Activated CD8-positive, alpha-beta memory T cell treated with anti-CD3 and anti-CD28 coated beads for 24 hours (primary cell): ENCODE results near the gene SGCA.

ENCODE experiments used
- DNase-seq: peaks from one replicate; pipeline ENCODE4 v3.0.0-alpha.2; 2020

Gene SGCA

DNA sequence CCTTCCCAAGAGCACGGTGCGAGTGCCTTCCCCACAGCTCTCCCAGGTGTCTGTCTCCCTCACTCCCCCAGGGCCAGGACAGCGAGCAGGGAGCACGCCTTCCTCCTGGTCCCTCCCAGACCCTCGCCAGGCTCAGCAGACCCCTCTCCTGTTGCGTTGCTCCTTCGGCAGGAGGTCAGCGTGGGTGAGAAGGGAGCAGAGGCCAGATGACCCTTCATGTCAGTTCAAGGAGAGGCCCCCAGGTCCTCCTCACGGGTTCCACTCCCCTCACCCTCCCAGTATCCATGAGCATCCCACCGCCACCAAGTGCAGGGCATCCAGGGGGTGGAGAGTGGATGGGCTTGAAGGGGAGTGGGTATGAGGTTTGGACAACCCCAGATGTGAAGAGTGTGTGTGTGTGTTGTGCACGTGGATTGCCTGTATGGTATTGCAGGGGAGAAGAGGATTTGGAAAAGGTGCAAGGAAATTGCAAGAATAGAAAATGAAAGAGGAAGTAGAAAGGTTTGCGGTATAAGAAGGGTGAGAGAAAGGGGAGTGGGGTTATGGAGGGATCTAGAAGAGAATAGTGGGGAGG lies 17.7 kb downstream of the SGCA start:
- no peak for DNase-seq

DNA sequence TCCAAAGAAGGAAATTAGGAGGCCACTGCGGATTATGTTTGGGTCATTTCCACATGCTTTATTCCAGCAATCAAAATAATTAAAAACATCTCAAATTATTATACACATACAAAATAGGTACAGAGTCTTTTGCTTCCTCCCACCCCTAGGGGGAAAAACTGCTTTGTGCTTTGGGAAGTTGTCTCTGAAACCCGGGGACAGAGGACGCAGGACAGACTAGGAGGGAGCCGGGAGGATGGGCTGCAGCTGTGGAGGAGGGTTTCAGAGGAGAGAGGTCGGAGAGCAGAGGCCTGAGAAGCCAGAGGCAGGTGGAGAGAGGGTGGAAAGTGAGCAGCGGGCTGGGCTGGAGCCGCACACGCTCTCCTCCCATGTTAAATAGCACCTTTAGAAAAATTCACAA lies 18.3 kb downstream of the SGCA start:
- DNase-seq = no peak

DNA sequence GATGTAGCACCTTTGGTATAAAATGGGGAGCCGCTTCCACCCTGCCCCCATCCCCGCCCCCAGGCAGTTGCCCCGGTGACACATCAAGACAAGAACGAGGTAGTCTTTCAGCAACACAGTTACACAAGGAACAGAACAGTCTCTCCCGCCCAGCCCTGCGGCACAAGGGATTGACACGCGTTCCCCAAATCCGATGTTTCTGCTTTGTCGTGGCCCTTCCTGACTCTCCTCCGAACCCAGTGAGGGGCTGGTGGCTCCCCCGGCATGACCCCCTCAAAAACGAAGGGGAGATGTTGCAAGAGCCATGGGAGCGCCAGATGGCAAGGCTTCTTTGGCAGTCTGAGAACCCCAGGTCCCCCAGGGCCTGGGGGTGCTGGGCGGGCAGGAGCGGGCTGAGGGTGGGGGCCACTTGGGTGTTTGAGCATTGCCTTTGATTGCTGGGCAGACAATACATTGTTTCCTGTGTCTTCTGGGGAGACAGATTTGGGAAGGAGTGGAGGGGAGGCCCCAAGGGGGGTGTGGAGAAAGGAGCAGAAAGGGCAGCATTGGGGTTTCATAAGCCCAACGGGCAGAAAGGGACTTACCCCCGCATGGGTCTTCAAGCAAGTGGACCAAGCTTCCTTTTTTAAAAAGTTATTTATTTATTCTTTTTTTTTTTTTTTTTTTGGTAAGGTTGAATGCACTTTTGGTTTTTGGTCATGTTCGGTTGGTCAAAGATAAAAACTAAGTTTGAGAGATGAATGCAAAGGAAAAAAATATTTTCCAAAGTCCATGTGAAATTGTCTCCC lies 19.0 kb downstream of the SGCA start:
- no peak for DNase-seq

DNA sequence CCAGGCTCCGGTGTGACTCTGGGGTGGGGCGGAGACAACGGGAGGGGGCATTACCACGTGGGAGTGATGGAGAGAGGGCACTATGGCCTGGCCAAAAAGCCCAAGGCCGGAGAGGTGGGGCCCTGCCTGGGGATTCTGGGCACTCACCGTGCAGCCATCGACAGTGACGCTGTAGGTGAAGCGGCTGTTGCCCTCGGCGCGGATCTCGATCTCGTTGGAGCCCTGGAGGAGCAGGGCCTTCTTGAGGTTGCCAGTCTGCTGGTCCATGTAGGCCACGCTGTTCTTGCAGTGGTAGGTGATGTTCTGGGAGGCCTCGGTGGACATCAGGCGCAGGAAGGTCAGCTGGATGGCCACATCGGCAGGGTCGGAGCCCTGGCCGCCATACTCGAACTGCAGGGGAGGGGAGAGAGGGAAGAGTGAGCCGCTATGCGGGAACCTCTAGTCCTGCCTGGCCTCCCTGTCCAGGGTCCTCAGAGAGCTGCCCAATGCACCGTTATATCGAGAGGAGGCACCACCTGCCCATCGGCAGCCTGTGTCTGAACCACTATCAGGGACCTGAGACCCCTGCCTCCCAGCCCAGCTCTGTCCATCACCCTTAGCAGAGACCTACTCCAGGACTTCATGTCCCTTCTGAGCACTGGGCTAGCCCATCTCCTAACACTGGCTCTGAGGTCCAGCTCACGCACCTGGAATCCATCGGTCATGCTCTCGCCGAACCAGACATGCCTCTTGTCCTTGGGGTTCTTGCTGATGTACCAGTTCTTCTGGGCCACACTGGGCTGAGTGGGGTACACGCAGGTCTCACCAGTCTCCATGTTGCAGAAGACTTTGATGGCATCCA lies 20.0 kb downstream of the SGCA start:
- no peak for DNase-seq

DNA sequence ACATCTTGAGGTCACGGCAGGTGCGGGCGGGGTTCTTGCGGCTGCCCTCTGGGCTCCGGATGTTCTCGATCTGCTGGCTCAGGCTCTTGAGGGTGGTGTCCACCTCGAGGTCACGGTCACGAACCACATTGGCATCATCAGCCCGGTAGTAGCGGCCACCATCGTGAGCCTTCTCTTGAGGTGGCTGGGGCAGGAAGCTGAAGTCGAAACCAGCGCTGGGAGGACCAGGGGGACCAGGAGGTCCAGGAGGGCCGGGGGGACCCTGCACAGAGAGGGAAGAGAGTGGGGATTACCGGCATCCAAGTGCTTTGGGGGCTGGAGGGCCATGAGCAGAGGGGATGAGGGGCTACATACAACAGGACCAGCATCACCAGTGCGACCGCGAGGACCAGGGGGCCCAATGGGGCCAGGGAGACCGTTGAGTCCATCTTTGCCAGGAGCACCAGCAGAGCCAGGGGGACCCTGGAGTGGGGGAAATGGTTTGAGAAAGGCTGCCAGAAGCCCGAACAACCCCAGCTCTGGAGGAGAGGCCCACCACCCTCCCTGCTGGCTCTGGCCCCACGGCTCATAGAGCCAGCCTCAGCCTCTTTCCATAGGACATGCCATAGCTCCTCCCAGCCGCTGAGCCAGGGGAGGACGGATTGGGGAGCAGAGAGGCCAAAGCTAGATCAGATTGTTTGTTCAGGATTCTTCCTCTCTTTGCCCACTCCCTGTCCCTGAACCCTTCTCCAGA lies 21.0 kb downstream of the SGCA start:
- no peak for DNase-seq

DNA sequence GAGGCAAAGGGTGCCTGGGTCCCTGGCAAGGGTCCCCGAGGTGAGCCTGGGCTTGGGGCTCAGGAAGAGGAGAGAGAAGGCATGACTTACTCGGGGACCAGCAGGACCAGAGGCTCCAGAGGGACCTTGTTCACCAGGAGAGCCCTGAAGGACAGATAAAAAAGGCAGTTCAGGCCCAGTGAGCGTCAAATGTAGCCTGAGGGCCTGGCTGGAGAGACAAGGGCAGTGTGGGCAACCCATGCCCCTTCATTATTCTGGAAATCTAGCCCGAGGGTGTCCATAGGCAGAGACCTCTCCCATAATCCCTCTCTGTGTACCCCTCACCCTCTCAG lies 21.6 kb downstream of the SGCA start:
- no peak for DNase-seq

DNA sequence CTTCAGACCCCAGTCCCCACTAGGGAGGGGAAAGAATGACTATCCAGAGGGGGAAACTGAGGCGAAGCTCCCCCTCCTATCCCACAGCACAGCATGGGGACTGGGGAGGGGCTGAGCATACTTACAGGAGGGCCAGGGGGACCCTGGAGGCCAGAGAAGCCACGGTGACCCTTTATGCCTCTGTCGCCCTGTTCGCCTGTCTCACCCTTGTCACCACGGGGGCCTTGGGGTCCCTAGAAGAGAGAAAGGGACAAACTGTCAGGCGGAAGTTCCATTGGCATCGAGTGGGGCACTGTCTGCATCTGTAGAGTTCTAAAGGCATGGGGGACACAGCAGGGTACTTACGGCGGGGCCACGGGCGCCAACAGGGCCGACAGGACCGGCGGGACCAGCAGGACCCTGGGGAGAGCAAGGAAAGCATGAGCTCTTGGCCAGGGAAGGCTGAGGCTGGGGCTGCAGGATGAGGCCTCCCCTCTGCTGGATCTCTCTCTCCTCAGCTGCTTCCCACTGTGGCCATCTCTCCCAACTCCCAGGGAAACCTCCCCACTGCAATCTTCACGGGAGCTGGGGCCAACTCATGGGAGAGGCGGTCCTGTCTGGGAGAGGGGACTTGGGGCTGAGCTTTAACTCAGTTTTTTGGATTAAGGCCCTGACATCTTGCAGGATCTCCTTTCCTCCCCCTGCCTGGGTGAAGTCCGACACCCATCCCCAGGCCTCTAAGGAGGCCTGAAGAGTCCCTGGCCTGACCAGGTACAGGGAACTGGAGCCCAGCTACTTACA lies 22.1 kb downstream of the SGCA start:
- DNase-seq = no peak

DNA sequence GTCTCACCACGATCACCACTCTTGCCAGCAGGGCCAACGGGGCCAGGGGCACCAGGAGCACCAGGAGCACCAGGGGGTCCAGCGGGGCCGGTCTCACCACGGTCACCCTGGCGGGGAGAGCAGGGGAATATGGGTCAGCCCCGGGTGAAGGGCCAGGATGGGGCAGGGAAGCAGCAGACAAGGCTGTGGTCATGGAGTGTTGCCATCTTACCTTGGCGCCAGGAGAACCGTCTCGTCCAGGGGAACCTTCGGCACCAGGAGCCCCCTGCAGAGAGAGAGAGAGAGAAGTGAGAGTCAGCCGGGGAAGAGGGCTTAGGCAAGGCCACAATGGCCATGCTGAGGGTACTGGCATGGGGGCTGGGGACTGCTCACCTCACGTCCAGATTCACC lies 22.7 kb downstream of the SGCA start:
- DNase-seq = no peak

DNA sequence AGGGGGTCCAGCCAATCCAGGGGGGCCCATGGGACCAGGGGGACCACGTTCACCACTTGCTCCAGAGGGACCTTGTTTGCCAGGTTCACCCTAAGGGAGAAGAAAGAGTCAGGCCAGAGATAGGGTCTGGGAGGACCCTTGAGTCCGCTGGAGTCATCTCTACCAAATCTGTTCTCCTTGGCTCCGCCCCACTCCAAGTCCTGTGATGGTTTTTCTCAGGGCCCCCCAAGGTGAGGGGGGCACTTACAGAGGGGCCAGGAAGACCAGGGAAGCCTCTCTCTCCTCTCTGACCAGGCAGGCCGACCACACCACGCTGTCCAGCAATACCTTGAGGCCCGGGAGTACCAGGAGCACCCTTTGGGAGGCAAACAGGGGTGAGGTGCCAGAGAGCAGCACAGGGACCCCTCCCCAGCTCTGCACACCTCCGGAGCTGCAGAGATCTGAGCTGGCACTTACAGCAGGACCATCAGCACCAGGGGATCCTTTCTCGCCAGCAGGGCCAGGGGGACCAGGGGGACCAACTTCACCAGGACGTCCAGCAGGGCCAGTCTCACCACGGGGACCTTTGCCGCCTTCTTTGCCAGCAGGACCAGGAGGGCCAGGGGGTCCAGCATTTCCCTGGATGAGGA lies 23.2 kb downstream of the SGCA start:
- DNase-seq = no peak

DNA sequence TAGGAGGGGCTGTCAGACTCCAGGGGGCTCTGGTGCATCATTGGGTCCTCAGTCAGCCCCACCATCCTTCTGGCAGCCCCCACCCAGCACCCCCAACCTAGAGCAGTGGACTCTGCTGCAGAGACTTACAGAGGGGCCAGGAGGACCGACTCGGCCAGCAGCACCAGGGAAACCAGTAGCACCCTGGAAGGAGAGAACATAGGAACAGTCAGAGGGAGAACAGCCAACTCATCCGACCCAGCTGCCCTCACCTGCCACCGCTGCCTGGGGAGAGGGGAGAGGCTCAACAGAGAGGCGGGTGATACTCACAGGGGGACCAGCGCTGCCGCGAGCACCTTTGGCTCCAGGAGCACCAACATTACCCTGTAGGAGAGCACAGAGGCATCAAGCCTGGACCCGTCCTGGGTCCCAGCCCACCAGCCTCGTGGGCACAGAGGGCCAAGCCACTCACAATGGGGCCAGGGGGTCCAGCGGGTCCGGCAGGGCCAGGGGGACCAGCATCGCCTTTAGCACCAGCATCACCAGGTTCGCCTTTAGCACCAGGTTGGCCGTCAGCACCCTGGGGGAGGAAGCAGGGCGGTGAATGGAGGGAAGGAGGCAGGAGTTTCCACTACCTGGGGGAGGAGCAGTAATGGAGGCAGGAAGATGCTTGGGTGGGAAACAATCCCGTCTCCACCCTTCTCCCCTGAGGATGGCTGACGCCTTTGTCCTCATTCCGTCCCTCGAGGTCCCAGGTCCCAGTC lies 23.9 kb downstream of the SGCA start:
- no peak for DNase-seq

DNA sequence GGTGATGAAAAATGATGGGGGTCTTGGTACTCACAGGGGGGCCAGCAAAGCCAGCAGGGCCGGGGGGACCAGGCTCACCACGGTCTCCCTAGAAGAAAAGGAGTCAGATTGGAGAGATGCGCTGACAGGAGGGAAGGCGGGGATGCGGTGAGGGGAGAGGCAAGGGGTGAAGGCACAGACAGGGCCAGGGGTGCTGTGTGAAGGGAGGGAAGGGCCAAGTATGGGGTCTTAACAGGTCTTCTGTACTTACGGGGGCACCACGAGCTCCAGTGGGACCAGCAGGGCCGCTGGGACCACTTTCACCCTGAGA lies 24.4 kb downstream of the SGCA start:
- DNase-seq = no peak

DNA sequence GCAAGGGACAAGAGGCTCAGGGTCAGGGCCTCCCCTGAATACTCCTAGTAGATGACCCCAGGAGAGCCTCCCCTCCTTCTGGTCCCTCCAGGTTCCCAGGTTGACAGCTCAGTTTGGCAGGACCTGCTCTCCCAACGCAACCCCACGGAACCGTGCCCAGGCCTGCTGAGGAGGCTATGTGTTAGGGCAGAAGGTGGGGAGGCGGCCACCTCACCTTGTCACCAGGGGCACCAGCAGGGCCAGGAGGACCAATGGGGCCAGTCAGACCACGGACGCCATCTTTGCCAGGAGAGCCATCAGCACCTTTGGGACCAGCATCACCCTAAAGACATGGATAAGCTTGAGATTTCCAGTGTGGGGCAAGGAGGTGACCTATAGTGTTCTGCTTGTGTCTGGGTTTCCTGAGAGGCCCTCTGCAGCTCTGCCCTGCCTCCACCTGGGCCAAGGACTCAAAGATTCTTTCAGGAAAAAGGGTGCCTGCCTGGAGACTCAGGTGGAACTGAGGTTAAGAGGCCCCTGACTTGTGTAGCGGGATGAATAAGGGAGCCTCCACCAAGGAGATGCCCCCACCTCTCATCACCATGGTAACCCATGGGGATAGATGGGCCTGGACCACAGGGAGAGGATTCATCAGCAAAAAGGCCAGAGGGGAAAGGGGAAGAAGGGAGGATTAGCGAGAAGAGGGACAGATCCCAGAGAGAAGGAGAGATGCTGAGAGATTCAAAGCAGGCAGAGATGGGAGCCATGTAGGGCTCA lies 25.0 kb downstream of the SGCA start:
- DNase-seq = no peak

DNA sequence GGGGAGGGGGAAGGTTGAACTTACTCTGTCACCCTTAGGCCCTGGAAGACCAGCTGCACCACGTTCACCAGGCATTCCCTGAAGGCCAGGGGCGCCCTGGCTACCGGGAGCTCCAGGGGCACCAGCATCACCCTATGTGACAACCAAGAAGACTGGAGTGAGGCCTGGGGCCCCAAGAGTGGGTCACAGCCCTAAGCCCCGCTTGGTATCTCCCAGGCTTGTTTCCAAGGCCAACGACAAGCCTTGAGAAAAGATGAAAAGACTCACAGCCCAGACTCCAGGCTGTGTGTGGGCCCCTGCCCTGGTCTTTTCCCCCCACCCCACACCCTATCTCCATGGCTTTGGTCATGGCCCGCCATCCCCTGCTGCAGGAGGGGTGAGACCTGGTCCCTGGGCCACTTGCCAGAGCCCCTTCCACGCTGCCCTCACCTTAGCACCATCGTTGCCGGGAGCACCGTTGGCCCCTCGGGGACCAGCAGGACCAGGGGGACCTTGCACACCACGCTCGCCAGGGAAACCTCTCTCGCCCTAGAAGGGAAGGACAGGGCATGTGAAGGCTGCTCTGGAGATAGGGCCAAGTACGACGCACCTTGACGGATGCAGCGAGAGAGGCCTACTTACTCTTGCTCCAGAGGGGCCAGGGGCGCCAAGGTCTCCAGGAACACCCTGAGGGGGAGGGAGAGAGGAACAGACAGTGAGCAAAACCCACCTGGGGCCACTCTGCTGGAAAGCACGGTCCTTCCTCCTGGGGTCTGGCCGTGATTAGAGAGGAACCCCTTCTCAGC lies 25.7 kb downstream of the SGCA start:
- DNase-seq = no peak

DNA sequence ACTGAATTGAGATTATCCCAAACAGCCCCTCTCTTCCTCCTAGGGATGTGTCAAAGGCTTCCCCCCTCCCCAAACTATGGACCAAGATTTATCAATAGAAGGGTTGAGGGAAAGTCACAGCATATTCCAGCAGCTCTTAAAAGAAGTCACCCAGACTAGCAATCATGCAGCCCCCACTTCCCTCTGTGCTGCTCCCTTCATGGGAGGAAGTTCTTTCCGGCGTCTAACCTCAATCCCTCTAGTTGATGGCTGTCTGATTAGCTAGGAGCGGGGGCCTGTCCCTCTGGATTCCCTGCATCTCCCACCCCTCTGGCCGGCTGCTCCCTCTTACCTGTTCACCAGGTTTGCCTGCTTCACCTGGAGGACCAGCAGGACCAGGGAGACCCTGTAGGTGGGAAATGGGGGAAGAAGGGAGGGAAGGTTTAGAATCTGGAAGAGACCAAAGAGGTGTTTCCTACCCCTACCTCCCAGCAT lies 26.4 kb downstream of the SGCA start:
- no peak for DNase-seq

DNA sequence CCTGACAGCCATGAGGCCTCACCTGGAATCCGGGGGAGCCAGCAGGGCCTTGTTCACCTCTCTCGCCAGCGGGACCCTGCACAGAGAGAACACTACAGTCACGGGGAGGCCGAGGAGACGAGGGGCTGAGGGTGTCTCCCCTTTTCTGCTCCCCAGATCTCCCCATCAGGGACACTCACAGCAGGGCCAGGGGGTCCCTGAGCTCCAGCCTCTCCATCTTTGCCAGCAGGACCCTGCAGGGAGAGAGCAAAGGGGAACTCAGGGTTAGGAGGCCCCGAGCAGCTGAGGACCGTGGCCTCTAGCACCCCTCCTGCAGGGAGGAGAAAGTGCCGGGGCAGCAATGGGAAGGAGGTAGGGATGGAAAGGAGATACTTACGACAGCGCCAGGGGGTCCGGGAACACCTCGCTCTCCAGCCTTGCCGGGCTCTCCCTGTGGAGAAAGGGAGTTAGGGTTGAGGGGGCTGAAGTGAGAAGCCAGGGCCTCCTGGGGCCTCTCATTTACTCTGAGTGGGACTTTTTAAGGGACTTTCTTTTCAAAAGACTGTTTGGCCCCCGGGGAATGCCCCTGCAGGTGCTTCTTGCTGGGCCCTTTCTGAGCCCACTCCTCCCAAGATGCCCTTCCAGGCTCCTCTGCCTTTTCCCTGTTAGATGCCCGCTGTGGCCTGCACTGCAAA lies 26.9 kb downstream of the SGCA start:
- no peak for DNase-seq

DNA sequence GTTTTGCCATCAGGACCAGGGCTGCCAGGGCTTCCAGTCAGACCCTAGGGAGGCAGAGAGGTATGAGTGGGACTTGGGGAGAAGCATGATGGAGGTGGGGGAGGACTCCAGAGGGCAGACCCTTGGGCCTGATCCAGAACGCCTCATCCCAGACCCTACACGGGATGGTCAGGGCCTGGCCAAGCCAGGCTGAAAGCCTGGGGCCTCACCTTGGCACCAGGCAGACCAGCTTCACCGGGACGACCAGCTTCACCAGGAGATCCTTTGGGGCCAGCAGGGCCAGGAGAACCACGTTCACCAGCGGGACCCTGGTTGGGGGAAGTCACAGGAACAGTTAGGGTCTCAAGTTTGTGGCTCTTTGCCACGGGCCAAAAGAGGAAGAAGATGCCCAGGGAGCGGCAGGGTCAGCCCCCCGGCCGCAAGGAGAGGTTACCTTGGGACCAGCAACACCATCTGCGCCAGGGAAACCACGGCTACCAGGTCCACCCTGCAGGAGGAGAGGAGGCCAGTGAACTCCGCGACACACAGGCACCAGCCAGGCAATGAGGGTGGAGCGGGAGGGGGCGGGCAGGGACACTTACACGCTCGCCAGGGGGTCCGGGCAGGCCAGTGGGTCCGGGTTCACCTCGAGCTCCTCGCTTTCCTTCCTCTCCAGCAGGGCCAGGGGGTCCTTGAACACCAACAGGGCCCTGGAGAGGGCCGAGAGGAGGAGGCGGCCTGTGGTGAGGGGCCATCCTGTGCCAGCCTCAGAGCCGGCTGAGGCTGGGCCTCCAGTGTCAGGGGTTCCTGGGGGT lies 28.5 kb downstream of the SGCA start:
- DNase-seq = no peak

DNA sequence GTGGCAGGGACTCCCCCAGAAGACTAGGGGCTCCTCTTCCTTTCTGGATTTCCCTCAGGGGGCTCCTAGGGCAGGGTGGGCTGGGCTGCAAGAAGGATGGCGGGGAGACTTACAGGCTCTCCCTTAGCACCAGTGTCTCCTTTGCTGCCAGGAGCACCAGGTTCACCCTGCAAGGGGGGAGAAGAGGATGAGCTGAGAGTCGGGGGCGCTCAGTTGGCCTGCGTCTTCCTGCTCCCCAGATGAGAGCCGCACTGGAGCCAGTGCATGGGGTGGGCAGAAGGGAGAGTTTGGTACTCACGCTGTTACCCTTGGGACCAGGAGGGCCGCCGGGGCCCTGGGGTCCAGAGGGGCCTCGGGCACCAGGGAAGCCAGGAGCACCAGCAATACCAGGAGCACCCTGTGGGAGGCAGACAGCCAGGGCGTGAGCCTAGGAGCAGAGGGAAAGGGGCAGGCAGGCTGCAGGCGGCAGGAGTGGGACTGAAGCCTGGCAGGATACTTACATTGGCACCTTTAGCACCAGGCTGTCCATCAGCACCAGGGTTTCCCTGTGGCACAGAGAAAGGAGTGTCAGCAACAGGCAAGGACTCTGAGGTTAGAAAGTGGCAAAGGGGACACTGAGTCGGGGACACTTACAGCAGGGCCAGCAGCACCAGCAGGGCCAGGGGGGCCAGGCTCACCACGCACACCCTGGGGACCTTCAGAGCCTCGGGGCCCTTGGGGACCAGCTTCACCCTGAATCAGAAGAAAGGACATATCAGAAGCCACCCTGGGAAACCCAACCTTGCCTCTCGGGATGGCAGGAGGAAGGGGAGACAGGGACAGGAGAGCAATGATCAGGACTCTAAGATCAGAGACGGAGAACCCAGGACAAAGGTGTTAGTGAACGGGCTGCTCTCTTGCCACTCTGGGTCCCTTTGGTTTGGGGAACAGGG lies 29.4 kb downstream of the SGCA start:
- no peak for DNase-seq
